Gastroesophageal sphincter (tissue), 3 donors: ENCODE results near the gene TNS3.

Experiments used
- EP300 ChIP-seq: sonication (generic); formaldehyde crosslinking; IDR thresholded peaks from one replicate; pipeline ENCODE4 v1.6.1; 2017; ENCODE audit warnings: antibody characterized with exemption, mild to moderate bottlenecking
- POLR2AphosphoS5 ChIP-seq: sonication (generic); formaldehyde crosslinking; IDR thresholded peaks from one replicate; pipeline ENCODE4 v1.6.1; 2017; ENCODE audit warnings: antibody characterized with exemption
- TF ChIP-seq, protein P1 (sequence below), 4 experiments: fragments of 200-600 bp in 2 of 4; fragments of 450-650 bp in 2 of 4; sonication (generic) in 1 of 4; IDR thresholded peaks; one replicate each; pipeline ENCODE4 v1.5.1; 2017 to 2019; ENCODE audit warnings: antibody characterized with exemption in 4 of 4, mild to moderate bottlenecking in 2 of 4, moderate library complexity in 2 of 4

DNA sequence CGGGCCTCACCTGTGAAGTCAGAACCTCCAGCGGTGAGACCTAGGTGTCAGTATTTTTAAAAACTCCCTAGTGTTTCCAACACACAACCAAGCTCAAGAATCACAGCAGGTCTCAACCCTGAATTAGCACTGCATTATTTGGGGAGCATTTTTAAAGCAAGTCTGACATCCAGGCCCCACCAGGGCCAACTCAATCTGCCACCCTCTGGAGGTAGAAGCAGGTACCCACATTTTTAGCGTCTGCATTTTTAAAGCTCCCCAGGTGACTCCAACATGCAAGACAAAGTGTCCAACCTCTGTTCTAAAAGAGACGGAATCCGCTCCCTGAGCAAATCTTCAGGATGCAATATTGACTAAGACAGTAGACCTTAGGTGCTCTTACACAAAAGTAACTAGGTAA is 225.7 kb downstream of the TNS3 start:
- TF ChIP-seq POLR2AphosphoS5: no peak
- no peak for TF ChIP-seq EP300
- TF ChIP-seq, protein P1, sequence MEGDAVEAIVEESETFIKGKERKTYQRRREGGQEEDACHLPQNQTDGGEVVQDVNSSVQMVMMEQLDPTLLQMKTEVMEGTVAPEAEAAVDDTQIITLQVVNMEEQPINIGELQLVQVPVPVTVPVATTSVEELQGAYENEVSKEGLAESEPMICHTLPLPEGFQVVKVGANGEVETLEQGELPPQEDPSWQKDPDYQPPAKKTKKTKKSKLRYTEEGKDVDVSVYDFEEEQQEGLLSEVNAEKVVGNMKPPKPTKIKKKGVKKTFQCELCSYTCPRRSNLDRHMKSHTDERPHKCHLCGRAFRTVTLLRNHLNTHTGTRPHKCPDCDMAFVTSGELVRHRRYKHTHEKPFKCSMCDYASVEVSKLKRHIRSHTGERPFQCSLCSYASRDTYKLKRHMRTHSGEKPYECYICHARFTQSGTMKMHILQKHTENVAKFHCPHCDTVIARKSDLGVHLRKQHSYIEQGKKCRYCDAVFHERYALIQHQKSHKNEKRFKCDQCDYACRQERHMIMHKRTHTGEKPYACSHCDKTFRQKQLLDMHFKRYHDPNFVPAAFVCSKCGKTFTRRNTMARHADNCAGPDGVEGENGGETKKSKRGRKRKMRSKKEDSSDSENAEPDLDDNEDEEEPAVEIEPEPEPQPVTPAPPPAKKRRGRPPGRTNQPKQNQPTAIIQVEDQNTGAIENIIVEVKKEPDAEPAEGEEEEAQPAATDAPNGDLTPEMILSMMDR (IDR thresholded peaks at IDR 0.05): no peak
